Liver (tissue), 9 donors: ENCODE data around the gene AEBP1. TPM values are rescaled to one million over a fixed set of nuclear protein-coding genes. Genes with fewer than 3 reads are reported as not detected.

Experiments
- DNase-seq: peaks from one replicate; pipeline ENCODE4 v3.0.0-alpha.2; 2017; ENCODE audit warnings: low spot score
- H3K27ac ChIP-seq, 2 donors: one replicate each; pipeline ENCODE4 v1.7.0; 2013; ENCODE audit warnings: inconsistent platforms in 2 of 2, low read length in 2 of 2, control low read depth in 1 of 2, low read depth in 1 of 2, mild to moderate bottlenecking in 1 of 2
- H3K27me3 ChIP-seq, 4 donors: one replicate each; pipeline versions ENCODE4 v1.6.1 to v1.7.0; 2013; ENCODE audit warnings: low read length in 3 of 4, inconsistent platforms in 1 of 4, mild to moderate bottlenecking in 1 of 4, moderate library complexity in 1 of 4; ENCODE audit not compliant: control insufficient read depth in 4 of 4, insufficient read depth in 4 of 4
- H3K36me3 ChIP-seq, 4 donors: one replicate each; pipeline versions ENCODE4 v1.6.1 to v1.7.0; 2013; ENCODE audit warnings: low read length in 3 of 4, mild to moderate bottlenecking in 3 of 4, low read depth in 1 of 4, moderate library complexity in 1 of 4; ENCODE audit not compliant: control insufficient read depth in 4 of 4, insufficient read depth in 3 of 4
- H3K4me1 ChIP-seq, 4 donors: one replicate each; pipeline versions ENCODE4 v1.6.1 to v1.7.0; 2013; ENCODE audit warnings: low read length in 3 of 4, mild to moderate bottlenecking in 3 of 4, moderate library complexity in 1 of 4; ENCODE audit not compliant: control insufficient read depth in 4 of 4, insufficient read depth in 4 of 4
- H3K4me3 ChIP-seq, 3 donors: one replicate each; pipeline versions ENCODE4 v1.6.1 to v1.7.0; 2013; ENCODE audit warnings: low read length in 3 of 3, control low read depth in 1 of 3, low read depth in 1 of 3, mild to moderate bottlenecking in 1 of 3
- H3K9ac ChIP-seq, 2 donors: one replicate each; pipeline ENCODE4 v1.7.0; 2013; ENCODE audit warnings: low read length in 2 of 2, mild to moderate bottlenecking in 2 of 2, moderate library complexity in 2 of 2, control low read depth in 1 of 2, low read depth in 1 of 2
- H3K9me3 ChIP-seq, 4 donors: one replicate each; pipeline versions ENCODE4 v1.6.1 to v1.7.0; 2013; ENCODE audit warnings: low read length in 3 of 4; ENCODE audit not compliant: control insufficient read depth in 4 of 4
- ATF3 ChIP-seq: IDR thresholded peaks from 2 replicates; pipeline ENCODE4 v1.6.1; 2016; ENCODE audit warnings: antibody characterized with exemption
- EGR1 ChIP-seq, 2 donors: IDR thresholded peaks; 2 replicates each; pipeline ENCODE4 v1.6.1; 2016 to 2018; ENCODE audit warnings: antibody characterized with exemption in 2 of 2, low read depth in 2 of 2
- FOXA1 ChIP-seq: IDR thresholded peaks from 2 replicates; pipeline ENCODE4 v1.6.1; 2016; ENCODE audit warnings: antibody characterized with exemption
- FOXA2 ChIP-seq: IDR thresholded peaks from 2 replicates; pipeline ENCODE4 v1.6.1; 2016; ENCODE audit warnings: antibody characterized with exemption
- GABPA ChIP-seq, 2 donors: IDR thresholded peaks in 1 of 2; conservative IDR thresholded peaks in 1 of 2; 2 replicates each; pipeline ENCODE4 v1.6.1; 2016; ENCODE audit warnings: antibody characterized with exemption in 2 of 2, mild to moderate bottlenecking in 1 of 2, moderate library complexity in 1 of 2
- HNF4A ChIP-seq, 2 donors: conservative IDR thresholded peaks; 2 replicates each; pipeline ENCODE4 v1.6.1; 2016; ENCODE audit warnings: antibody characterized with exemption in 2 of 2, mild to moderate bottlenecking in 2 of 2
- JUND ChIP-seq, 2 donors: IDR thresholded peaks; 2 replicates each; pipeline ENCODE4 v1.6.1; 2016; ENCODE audit warnings: antibody characterized with exemption in 2 of 2
- MAX ChIP-seq: IDR thresholded peaks from 2 replicates; pipeline ENCODE4 v1.6.1; 2016; ENCODE audit warnings: antibody characterized with exemption
- NR2F2 ChIP-seq: IDR thresholded peaks from 2 replicates; pipeline ENCODE4 v1.6.1; 2016; ENCODE audit warnings: antibody characterized with exemption
- REST ChIP-seq: IDR thresholded peaks from 2 replicates; pipeline ENCODE4 v1.6.1; 2016; ENCODE audit warnings: antibody characterized with exemption, mild to moderate bottlenecking
- WGBS: extraction: QIAGEN DNeasy Blood & Tissue Kit; methylation state at CpG from one replicate; pipeline ENCODE4 v1.1.7; 2013; 5-methylcytosine and 5-hydroxymethylcytosine counted together
- polyA plus RNA-seq, 2 donors: library from polyadenylated mRNA; stranded (reverse) in 1 of 2; unstranded in 1 of 2; fragments of 200-250 nt in 1 of 2; fragments of >200 nt in 1 of 2; fragmentation: Nextera tagmentation in 1 of 2; extraction: Ambion mirVana in 1 of 2; gene quantifications; one replicate each; pipeline versions ENCODE4 v1.2.1 to v1.2.3, GENCODE V29; 2013 to 2015
- total RNA-seq, 2 donors: library from RNA; depleted of rRNA; stranded (reverse); fragments of >200 nt; gene quantifications; one replicate each; pipeline ENCODE4 v1.2.3, GENCODE V29; 2014
- TF ChIP-seq, protein P1 (sequence below): IDR thresholded peaks from 2 replicates; pipeline ENCODE4 v1.6.1; 2016; ENCODE audit warnings: antibody characterized with exemption
- donor health status: healthy.
- donor health status: healthy.
- donor health status: healthy.
- donor health status: healthy.
- donor health status: healthy.

Gene AEBP1
- total and polyA plus RNA-seq, 4 donors = 3.4 to 13.3 (median 7.7) TPM

DNA sequence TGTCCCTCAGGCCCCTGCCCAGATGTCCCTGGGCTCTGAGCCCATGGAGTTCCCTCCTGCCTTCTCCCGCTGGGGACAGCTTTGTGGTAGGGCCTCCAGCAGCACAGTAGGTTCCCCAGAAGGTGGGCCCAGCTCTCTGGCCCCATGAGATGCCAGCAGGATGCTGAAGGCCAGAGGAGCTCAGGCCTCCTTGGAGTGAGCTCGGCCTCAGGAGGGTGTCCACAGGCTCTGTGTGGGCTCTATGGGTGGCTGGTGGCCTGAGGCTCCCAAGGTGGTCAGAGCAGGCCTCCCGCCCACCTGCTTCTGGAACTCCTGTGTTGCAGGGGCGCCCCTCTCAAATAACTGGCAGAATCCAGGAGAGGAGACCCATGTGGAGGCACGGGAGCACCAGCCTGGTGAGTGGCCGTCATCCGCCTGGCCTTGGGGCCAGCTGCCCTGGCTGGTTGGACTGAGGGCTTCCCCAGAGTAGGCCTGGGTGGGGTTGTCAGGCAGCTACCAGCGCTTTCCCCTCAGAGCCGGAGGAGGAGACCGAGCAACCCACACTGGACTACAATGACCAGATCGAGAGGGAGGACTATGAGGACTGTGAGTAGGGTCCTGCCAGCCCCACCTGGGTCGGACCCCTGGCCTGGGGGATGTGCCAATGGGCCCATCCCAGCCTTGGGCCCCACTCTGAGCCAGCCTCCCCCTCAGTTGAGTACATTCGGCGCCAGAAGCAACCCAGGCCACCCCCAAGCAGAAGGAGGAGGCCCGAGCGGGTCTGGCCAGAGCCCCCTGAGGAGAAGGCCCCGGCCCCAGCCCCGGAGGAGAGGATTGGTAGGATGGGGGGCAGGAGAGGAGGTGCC is 3.2 kb downstream of the AEBP1 start:
- Histone ChIP-seq H3K27ac (no peak overlapping the region), H3K9ac (no peak overlapping the region), H3K4me3 (no peak overlapping the region)

More for the DNA sequence above, 3.2 kb downstream of the AEBP1 start:
- Histone ChIP-seq H3K36me3 (no peaks in the 10 kb centered on the region), H3K9me3 (no peaks in the 10 kb centered on the region), H3K27me3 (no peaks in the 10 kb centered on the region), H3K4me1 (peaks cover 0 to 7% (median 0%) of the 10 kb centered on the region in 4 donors)
- TF ChIP-seq REST (no peak), ATF3 (no peak), JUND (IDR thresholded peaks at IDR 0.05) (no peak), GABPA (IDR thresholded peaks at IDR 0.05 in 1 of 2, conservative IDR thresholded peaks at IDR 0.05 in 1 of 2) (no peak), HNF4A (conservative IDR thresholded peaks at IDR 0.05) (no peak), NR2F2 (no peak), FOXA2 (no peak), EGR1 (IDR thresholded peaks at IDR 0.05; ENCODE audit: low read depth in 2 of 2) (no peak), MAX (no peak), FOXA1 (no peak)
- TF ChIP-seq, protein P1, sequence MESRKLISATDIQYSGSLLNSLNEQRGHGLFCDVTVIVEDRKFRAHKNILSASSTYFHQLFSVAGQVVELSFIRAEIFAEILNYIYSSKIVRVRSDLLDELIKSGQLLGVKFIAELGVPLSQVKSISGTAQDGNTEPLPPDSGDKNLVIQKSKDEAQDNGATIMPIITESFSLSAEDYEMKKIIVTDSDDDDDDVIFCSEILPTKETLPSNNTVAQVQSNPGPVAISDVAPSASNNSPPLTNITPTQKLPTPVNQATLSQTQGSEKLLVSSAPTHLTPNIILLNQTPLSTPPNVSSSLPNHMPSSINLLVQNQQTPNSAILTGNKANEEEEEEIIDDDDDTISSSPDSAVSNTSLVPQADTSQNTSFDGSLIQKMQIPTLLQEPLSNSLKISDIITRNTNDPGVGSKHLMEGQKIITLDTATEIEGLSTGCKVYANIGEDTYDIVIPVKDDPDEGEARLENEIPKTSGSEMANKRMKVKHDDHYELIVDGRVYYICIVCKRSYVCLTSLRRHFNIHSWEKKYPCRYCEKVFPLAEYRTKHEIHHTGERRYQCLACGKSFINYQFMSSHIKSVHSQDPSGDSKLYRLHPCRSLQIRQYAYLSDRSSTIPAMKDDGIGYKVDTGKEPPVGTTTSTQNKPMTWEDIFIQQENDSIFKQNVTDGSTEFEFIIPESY = no peak
- WGBS = 95% methylated on average over 18 of the region's 18 CpGs
- no peak for DNase-seq
